Measurements from ENCODE around the gene PRDX3.

The PRDX3 gene

GRCh38 chr10:119118231-119118630 is 60.4 kb downstream of the PRDX3 start:
- DNase-seq = no peak

Data from inflammatory macrophage treated with lipopolysaccharide for 1 hour (primary cell).